Mammary epithelial cell (primary cell): ENCODE measurements around the gene CHST5.

ENCODE experiments used
- EZH2 ChIP-seq: IDR thresholded peaks from 2 replicates; pipeline ENCODE4 v1.6.1; 2012; ENCODE audit warnings: low read length, inconsistent platforms, borderline replicate concordance
- TF ChIP-seq, protein P1 (sequence below), 2 donors: IDR thresholded peaks in 1 of 2; conservative IDR thresholded peaks in 1 of 2; 2 replicates each; pipeline ENCODE4 v1.5.1; 2011 to 2012; ENCODE audit warnings: inconsistent platforms in 2 of 2, low read length in 2 of 2, mild to moderate bottlenecking in 2 of 2, control low read depth in 1 of 2, low read depth in 1 of 2; ENCODE audit not compliant: insufficient read depth in 1 of 2; ENCODE audit errors: extremely low read depth in 1 of 2

GRCh38 chr16:75494661-75495075 lies 41.2 kb downstream of the CHST5 start:
- TF ChIP-seq, protein P1, sequence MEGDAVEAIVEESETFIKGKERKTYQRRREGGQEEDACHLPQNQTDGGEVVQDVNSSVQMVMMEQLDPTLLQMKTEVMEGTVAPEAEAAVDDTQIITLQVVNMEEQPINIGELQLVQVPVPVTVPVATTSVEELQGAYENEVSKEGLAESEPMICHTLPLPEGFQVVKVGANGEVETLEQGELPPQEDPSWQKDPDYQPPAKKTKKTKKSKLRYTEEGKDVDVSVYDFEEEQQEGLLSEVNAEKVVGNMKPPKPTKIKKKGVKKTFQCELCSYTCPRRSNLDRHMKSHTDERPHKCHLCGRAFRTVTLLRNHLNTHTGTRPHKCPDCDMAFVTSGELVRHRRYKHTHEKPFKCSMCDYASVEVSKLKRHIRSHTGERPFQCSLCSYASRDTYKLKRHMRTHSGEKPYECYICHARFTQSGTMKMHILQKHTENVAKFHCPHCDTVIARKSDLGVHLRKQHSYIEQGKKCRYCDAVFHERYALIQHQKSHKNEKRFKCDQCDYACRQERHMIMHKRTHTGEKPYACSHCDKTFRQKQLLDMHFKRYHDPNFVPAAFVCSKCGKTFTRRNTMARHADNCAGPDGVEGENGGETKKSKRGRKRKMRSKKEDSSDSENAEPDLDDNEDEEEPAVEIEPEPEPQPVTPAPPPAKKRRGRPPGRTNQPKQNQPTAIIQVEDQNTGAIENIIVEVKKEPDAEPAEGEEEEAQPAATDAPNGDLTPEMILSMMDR (conservative IDR thresholded peaks at IDR 0.05 in 1 of 2, IDR thresholded peaks at IDR 0.05 in 1 of 2; ENCODE audit: extremely low read depth in 1 of 2, insufficient read depth in 1 of 2, low read depth in 1 of 2, low read length in 2 of 2), result no peak
- no peak for TF ChIP-seq EZH2
